Middle frontal gyrus (tissue), 1 donor: ENCODE data around the gene NFATC1.

Experiments used
- DNase-seq: peaks from one replicate; pipeline ENCODE4 v3.0.0-alpha.2; 2015; ENCODE audit warnings: low spot score; ENCODE audit errors: extremely low spot score

Gene NFATC1

GRCh38 chr18:79403723-79404566 is 8.2 kb downstream of the NFATC1 start:
- DNase-seq, result no peak

- no peak for DNase-seq
These were observed 8.8 kb downstream of the NFATC1 start for GRCh38 chr18:79404567-79404910.

GRCh38 chr18:79405019-79405780 is 9.5 kb downstream of the NFATC1 start:
- no peak for DNase-seq

GRCh38 chr18:79405781-79406575 is 10.2 kb downstream of the NFATC1 start:
- DNase-seq, result no peak

- no peak for DNase-seq
These were observed 11.0 kb downstream of the NFATC1 start for GRCh38 chr18:79406708-79407107.

- no peak for DNase-seq
These were observed 13.6 kb downstream of the NFATC1 start for GRCh38 chr18:79409313-79409712.

- DNase-seq, result no peak
These were observed 14.5 kb downstream of the NFATC1 start for GRCh38 chr18:79410171-79410641.

GRCh38 chr18:79410731-79411613 is 15.2 kb downstream of the NFATC1 start:
- DNase-seq, result no peak

GRCh38 chr18:79411614-79412526 is 16.1 kb downstream of the NFATC1 start:
- DNase-seq, result no peak

GRCh38 chr18:79413025-79413424 is 17.3 kb downstream of the NFATC1 start:
- DNase-seq, result no peak

- no peak for DNase-seq
These were observed 17.7 kb downstream of the NFATC1 start for GRCh38 chr18:79413426-79413825.

GRCh38 chr18:79413901-79414300 is 18.2 kb downstream of the NFATC1 start:
- no peak for DNase-seq

- no peak for DNase-seq
These were observed 20.4 kb downstream of the NFATC1 start for GRCh38 chr18:79416022-79416676.

- DNase-seq, result no peak
These were observed 20.9 kb downstream of the NFATC1 start for GRCh38 chr18:79416677-79417052.

- no peak for DNase-seq
These were observed 22.5 kb downstream of the NFATC1 start for GRCh38 chr18:79418236-79418635.

GRCh38 chr18:79418642-79419041 is 22.9 kb downstream of the NFATC1 start:
- DNase-seq, result no peak

GRCh38 chr18:79420033-79420745 is 24.5 kb downstream of the NFATC1 start:
- no peak for DNase-seq

- no peak for DNase-seq
These were observed 25.6 kb downstream of the NFATC1 start for GRCh38 chr18:79421275-79421857.
